Measurements from ENCODE around the gene SIPA1. TPM values are rescaled to one million over a fixed set of nuclear protein-coding genes. Genes with fewer than 3 reads are reported as not detected.

Gene SIPA1
- total and polyA plus RNA-seq, 2 of the 13 experiments (the other 11 are each of a cell fraction or from before 2014, with no cell fraction given): 5.8 to 7.7 TPM

GRCh38 chr11:65646958-65647701 lies 9.2 kb downstream of the SIPA1 start:
- ChIA-PET POLR2A (no interaction called here), CTCF (ENCODE audit: low intra/inter-chr PET ratio, low total read pairs) (no interaction called here)
- no peak for DNase-seq (ENCODE audit: low spot score)
- no peaks in the 10 kb centered on the region for H3K9me3 ChIP-seq (ENCODE audit: low read length)
- intact Hi-C loops (cut with micrococcal nuclease; ENCODE audit: unreplicated experiment): no loop called here
- FAIRE-seq: no peak
- no TSS peak for BruUV-seq (replicated peaks)
- H3K4me3 ChIP-seq (replicated peaks in 1 of 3; ENCODE audit: insufficient read depth in 1 of 3, low read depth in 2 of 3, low read length in 3 of 3): no peak overlapping the region
- TF ChIP-seq, protein P1, sequence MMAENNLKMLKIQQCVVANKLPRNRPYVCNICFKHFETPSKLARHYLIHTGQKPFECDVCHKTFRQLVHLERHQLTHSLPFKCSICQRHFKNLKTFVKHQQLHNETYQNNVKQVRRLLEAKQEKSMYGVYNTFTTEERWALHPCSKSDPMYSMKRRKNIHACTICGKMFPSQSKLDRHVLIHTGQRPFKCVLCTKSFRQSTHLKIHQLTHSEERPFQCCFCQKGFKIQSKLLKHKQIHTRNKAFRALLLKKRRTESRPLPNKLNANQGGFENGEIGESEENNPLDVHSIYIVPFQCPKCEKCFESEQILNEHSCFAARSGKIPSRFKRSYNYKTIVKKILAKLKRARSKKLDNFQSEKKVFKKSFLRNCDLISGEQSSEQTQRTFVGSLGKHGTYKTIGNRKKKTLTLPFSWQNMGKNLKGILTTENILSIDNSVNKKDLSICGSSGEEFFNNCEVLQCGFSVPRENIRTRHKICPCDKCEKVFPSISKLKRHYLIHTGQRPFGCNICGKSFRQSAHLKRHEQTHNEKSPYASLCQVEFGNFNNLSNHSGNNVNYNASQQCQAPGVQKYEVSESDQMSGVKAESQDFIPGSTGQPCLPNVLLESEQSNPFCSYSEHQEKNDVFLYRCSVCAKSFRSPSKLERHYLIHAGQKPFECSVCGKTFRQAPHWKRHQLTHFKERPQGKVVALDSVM (CRISPR knock-in tag; IDR thresholded peaks at IDR 0.05): no peak
- TF ChIP-seq AGO2 (optimal IDR thresholded peaks at IDR 0.05; ENCODE audit: low read depth, low read length): peak; percentile 29
- WGBS (ENCODE audit: low lambda C conversion rate): 96% methylated on average over 75 of the region's 87 CpGs
- H2AFZ ChIP-seq (ENCODE audit: low read length): no peak overlapping the region
- peaks cover 28% of the 10 kb centered on the region for H3K4me1 ChIP-seq (ENCODE audit: insufficient read depth, low read length)
- no peaks in the 10 kb centered on the region for H3K36me3 ChIP-seq (replicated peaks in 1 of 2; ENCODE audit: control insufficient read depth in 1 of 2, insufficient read depth in 2 of 2, low read length in 2 of 2)
- H3K27ac ChIP-seq (ENCODE audit: extremely low read length, insufficient read depth, low read length): no peak overlapping the region
- no peaks in the 10 kb centered on the region for H3K79me2 ChIP-seq (ENCODE audit: insufficient read depth, low read length)
- H4K20me1 ChIP-seq (ENCODE audit: insufficient read depth, low read length): no peaks in the 10 kb centered on the region
- no peak for ATAC-seq
- H3K9ac ChIP-seq (ENCODE audit: insufficient read depth, low read depth, low read length): no peak overlapping the region
- no peak overlapping the region for H3K4me2 ChIP-seq (ENCODE audit: low read depth, low read length)
- no peaks in the 10 kb centered on the region for H3K27me3 ChIP-seq (ENCODE audit: control insufficient read depth in 1 of 2, insufficient read depth in 2 of 2, low read length in 2 of 2)
- in situ Hi-C loops (cut with HindIII; ENCODE audit: extremely low pct_ligation_motif_present, low pct_unique_long_range_greater_than_20kb): no loop called here

- in situ Hi-C loops (cut with HindIII; ENCODE audit: extremely low pct_ligation_motif_present, low pct_unique_long_range_greater_than_20kb): no loop called here
Measured at GRCh38 chr11:65648997-65649493, 11.1 kb downstream of the SIPA1 start.

More at GRCh38 chr11:65648997-65649493, 11.1 kb downstream of the SIPA1 start:
- POLR2A ChIA-PET: no interaction called here
- no peak for FAIRE-seq
- H4K20me1 ChIP-seq (ENCODE audit: insufficient read depth, low read length): no peaks in the 10 kb centered on the region
- no peak overlapping the region for H3K4me2 ChIP-seq (ENCODE audit: low read depth, low read length)
- H3K36me3 ChIP-seq (replicated peaks in 1 of 2; ENCODE audit: control insufficient read depth in 1 of 2, insufficient read depth in 2 of 2, low read length in 2 of 2): no peaks in the 10 kb centered on the region
- H3K9me3 ChIP-seq (ENCODE audit: low read length): no peaks in the 10 kb centered on the region
- no peak overlapping the region for H3K4me3 ChIP-seq (replicated peaks in 1 of 3; ENCODE audit: insufficient read depth in 1 of 3, low read depth in 2 of 3, low read length in 3 of 3)
- peaks cover 33% of the 10 kb centered on the region for H3K4me1 ChIP-seq (ENCODE audit: insufficient read depth, low read length)
- H3K79me2 ChIP-seq (ENCODE audit: insufficient read depth, low read length): no peaks in the 10 kb centered on the region
- TF ChIP-seq ZNF629 (CRISPR knock-in tag; conservative IDR thresholded peaks at IDR 0.05) (peak; percentile 56; the same call in 1 of the 2 replicates), ZMYM3 (CRISPR knock-in tag; IDR thresholded peaks at IDR 0.05) (no peak), DR1 (CRISPR knock-in tag; IDR thresholded peaks at IDR 0.05) (no peak), FOXO1 (CRISPR knock-in tag; IDR thresholded peaks at IDR 0.05) (no peak), MXI1 (IDR thresholded peaks at IDR 0.05; ENCODE audit: borderline replicate concordance, low read depth, low read length) (no peak)
- H3K9ac ChIP-seq (ENCODE audit: insufficient read depth, low read depth, low read length): no peak overlapping the region
- no peak for ATAC-seq
- CTCF ChIA-PET (ENCODE audit: low intra/inter-chr PET ratio, low total read pairs): no interaction called here
- no peak overlapping the region for H2AFZ ChIP-seq (ENCODE audit: low read length)
- DNase-seq (ENCODE audit: low spot score): no peak
- intact Hi-C loops (cut with micrococcal nuclease; ENCODE audit: unreplicated experiment): no loop called here
- BruUV-seq (replicated peaks): no TSS peak
- WGBS (ENCODE audit: low lambda C conversion rate): 98% methylated on average over 3 of the region's 12 CpGs
- no peak overlapping the region for H3K27ac ChIP-seq (ENCODE audit: extremely low read length, insufficient read depth, low read length)
- no peaks in the 10 kb centered on the region for H3K27me3 ChIP-seq (ENCODE audit: control insufficient read depth in 1 of 2, insufficient read depth in 2 of 2, low read length in 2 of 2)
